HepG2 (cell line): ENCODE results near the gene CFAP300. TPM values are rescaled to one million over a fixed set of nuclear protein-coding genes. Genes with fewer than 3 reads are reported as not detected.

Experiments
- KLF6 ChIP-seq: IDR thresholded peaks from 2 replicates; pipeline ENCODE4 v1.8.0; 2016; ENCODE audit warnings: missing biosample characterization, missing genetic modification reagents
- NCOA2 ChIP-seq: sonication (generic); formaldehyde crosslinking; IDR thresholded peaks from 2 replicates; pipeline ENCODE4 v1.8.0; 2022; ENCODE audit warnings: inconsistent platforms
- NR2F2 ChIP-seq: IDR thresholded peaks from 2 replicates; pipeline ENCODE4 v1.6.1; 2012; ENCODE audit warnings: low read depth, inconsistent platforms, borderline replicate concordance
- RELA ChIP-seq: sonication (generic); formaldehyde crosslinking; IDR thresholded peaks from 2 replicates; pipeline ENCODE4 v1.4.0; 2020; ENCODE audit warnings: missing genetic modification reagents
- ZNF331 ChIP-seq: sonication (generic); formaldehyde crosslinking; IDR thresholded peaks from 2 replicates; pipeline ENCODE4 v1.4.0; 2020; ENCODE audit warnings: missing genetic modification reagents
- ZNF496 ChIP-seq: sonication (generic); formaldehyde crosslinking; IDR thresholded peaks from 2 replicates; pipeline ENCODE4 v1.8.1; 2023; ENCODE audit warnings: mild to moderate bottlenecking, moderate library complexity, missing genetic modification reagents; ENCODE audit not compliant: insufficient replicate concordance
- ZNF556 ChIP-seq: sonication (generic); formaldehyde crosslinking; IDR thresholded peaks from 2 replicates; pipeline ENCODE4 v1.4.0; 2020; ENCODE audit warnings: mild to moderate bottlenecking, missing genetic modification reagents, borderline replicate concordance
- ZNF792 ChIP-seq: IDR thresholded peaks from 2 replicates; pipeline ENCODE4 v1.6.1; 2016
- polyA plus RNA-seq, 8 experiments: library from polyadenylated mRNA; depleted of rRNA in 3 of 8; stranded (reverse) in 7 of 8; unstranded in 1 of 8; fragments of >200 nt; fragmentation: Illumina TruSeq in 4 of 8; extraction: Trizol in 4 of 8; gene quantifications; 2 replicates each; pipeline versions ENCODE4 v1.2.1 to v1.2.3, GENCODE V29; 2011 to 2016; ENCODE audit warnings: low read depth in 4 of 8, missing spikeins in 1 of 8, mixed read lengths in 1 of 8; ENCODE audit not compliant: insufficient read depth in 1 of 8
- total RNA-seq, 5 experiments: library from RNA; depleted of rRNA; stranded (reverse); fragments of >200 nt; fragmentation: Illumina TruSeq; extraction: Trizol; gene quantifications; 2 replicates each; pipeline ENCODE4 v1.2.3, GENCODE V29; 2016; ENCODE audit warnings: low read depth in 1 of 5
- TF ChIP-seq, protein P1 (sequence below): IDR thresholded peaks from 2 replicates; pipeline ENCODE4 v1.6.1; 2016; ENCODE audit warnings: missing compliant biosample characterization, missing genetic modification reagents, borderline replicate concordance
- TF ChIP-seq, protein P2 (sequence below): sonication (generic); formaldehyde crosslinking; IDR thresholded peaks from one replicate; pipeline ENCODE4 v1.5.1; 2020; ENCODE audit warnings: mild to moderate bottlenecking, missing genetic modification reagents; ENCODE audit errors: not compliant biosample characterization
- TF ChIP-seq, protein P3 (sequence below): sonication (generic); formaldehyde crosslinking; IDR thresholded peaks from 2 replicates; pipeline ENCODE4 v1.4.0; 2020; ENCODE audit warnings: missing genetic modification reagents
- TF ChIP-seq, protein P4 (sequence below): sonication (generic); formaldehyde crosslinking; IDR thresholded peaks from 2 replicates; pipeline ENCODE4 v1.4.0; 2020; ENCODE audit warnings: missing genetic modification reagents

The CFAP300 gene
- total and polyA plus RNA-seq, 2 of the 13 experiments (the other 11 are each of a cell fraction or from before 2014, with no cell fraction given) = not detected

DNA sequence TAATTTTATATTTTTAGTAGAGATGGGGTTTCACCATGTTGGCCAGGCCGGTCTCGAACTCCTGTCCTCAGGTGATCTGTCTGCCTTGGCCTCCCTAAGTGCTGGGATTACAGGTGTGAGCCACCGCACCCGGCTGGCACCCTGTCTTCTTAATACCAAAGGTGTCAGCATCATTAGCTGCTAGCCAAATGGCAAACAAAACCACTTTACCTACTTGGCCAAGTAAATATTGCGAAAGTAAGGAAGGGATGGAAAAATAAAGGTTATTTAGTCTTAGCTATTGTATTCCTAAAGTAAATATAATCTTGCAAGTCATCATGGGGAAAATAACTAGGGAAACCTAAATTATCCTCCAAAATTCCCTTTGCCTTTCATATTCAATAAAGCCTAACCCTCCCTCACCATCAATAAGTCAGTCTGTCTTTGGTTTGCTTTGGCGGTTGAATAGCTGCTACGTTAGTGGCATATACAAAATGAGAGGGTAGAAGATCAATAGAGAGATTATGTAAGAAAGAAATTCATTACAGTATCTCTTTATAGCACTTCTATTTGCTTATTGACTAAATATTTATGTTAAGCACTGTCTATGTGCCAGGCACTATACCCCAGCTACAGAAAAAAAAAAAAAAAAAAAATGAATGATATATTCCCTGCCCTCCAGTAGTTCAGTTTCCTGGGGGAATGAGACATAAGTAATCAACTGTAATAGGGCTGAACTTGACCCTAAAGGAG is 40.2 kb upstream of the CFAP300 start (continued):
- TF ChIP-seq, protein P1, sequence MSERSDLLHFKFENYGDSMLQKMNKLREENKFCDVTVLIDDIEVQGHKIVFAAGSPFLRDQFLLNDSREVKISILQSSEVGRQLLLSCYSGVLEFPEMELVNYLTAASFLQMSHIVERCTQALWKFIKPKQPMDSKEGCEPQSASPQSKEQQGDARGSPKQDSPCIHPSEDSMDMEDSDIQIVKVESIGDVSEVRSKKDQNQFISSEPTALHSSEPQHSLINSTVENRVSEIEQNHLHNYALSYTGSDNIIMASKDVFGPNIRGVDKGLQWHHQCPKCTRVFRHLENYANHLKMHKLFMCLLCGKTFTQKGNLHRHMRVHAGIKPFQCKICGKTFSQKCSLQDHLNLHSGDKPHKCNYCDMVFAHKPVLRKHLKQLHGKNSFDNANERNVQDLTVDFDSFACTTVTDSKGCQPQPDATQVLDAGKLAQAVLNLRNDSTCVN = no peak
- no peak for TF ChIP-seq RELA
- TF ChIP-seq NCOA2 (CRISPR knock-in tag) = peak; percentile 85
- TF ChIP-seq, protein P2, sequence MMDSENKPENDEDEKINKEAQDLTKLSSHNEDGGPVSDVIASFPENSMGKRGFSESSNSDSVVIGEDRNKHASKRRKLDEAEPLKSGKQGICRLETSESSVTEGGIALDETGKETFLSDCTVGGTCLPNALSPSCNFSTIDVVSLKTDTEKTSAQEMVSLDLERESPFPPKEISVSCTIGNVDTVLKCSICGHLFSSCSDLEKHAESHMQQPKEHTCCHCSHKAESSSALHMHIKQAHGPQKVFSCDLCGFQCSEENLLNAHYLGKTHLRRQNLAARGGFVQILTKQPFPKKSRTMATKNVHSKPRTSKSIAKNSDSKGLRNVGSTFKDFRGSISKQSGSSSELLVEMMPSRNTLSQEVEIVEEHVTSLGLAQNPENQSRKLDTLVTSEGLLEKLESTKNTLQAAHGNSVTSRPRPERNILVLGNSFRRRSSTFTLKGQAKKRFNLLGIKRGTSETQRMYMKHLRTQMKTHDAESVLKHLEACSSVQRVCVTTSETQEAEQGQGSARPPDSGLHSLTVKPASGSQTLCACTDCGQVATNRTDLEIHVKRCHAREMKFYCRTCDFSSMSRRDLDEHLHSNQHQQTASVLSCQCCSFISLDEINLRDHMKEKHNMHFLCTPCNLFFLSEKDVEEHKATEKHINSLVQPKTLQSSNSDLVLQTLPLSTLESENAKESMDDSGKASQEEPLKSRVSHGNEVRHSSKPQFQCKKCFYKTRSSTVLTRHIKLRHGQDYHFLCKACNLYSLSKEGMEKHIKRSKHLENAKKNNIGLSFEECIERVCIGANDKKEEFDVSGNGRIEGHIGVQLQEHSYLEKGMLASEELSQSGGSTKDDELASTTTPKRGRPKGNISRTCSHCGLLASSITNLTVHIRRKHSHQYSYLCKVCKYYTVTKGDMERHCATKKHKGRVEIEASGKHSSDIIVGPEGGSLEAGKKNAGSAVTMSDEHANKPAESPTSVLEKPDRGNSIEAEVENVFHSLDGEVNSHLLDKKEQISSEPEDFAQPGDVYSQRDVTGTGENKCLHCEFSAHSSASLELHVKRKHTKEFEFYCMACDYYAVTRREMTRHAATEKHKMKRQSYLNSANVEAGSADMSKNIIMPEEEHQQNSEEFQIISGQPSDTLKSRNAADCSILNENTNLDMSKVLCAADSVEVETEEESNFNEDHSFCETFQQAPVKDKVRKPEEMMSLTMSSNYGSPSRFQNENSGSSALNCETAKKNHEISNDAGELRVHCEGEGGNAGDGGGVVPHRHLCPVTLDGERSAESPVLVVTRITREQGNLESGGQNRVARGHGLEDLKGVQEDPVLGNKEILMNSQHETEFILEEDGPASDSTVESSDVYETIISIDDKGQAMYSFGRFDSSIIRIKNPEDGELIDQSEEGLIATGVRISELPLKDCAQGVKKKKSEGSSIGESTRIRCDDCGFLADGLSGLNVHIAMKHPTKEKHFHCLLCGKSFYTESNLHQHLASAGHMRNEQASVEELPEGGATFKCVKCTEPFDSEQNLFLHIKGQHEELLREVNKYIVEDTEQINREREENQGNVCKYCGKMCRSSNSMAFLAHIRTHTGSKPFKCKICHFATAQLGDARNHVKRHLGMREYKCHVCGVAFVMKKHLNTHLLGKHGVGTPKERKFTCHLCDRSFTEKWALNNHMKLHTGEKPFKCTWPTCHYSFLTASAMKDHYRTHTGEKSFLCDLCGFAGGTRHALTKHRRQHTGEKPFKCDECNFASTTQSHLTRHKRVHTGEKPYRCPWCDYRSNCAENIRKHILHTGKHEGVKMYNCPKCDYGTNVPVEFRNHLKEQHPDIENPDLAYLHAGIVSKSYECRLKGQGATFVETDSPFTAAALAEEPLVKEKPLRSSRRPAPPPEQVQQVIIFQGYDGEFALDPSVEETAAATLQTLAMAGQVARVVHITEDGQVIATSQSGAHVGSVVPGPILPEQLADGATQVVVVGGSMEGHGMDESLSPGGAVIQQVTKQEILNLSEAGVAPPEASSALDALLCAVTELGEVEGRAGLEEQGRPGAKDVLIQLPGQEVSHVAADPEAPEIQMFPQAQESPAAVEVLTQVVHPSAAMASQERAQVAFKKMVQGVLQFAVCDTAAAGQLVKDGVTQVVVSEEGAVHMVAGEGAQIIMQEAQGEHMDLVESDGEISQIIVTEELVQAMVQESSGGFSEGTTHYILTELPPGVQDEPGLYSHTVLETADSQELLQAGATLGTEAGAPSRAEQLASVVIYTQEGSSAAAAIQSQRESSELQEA (CRISPR knock-in tag) = no peak
- TF ChIP-seq, protein P3, sequence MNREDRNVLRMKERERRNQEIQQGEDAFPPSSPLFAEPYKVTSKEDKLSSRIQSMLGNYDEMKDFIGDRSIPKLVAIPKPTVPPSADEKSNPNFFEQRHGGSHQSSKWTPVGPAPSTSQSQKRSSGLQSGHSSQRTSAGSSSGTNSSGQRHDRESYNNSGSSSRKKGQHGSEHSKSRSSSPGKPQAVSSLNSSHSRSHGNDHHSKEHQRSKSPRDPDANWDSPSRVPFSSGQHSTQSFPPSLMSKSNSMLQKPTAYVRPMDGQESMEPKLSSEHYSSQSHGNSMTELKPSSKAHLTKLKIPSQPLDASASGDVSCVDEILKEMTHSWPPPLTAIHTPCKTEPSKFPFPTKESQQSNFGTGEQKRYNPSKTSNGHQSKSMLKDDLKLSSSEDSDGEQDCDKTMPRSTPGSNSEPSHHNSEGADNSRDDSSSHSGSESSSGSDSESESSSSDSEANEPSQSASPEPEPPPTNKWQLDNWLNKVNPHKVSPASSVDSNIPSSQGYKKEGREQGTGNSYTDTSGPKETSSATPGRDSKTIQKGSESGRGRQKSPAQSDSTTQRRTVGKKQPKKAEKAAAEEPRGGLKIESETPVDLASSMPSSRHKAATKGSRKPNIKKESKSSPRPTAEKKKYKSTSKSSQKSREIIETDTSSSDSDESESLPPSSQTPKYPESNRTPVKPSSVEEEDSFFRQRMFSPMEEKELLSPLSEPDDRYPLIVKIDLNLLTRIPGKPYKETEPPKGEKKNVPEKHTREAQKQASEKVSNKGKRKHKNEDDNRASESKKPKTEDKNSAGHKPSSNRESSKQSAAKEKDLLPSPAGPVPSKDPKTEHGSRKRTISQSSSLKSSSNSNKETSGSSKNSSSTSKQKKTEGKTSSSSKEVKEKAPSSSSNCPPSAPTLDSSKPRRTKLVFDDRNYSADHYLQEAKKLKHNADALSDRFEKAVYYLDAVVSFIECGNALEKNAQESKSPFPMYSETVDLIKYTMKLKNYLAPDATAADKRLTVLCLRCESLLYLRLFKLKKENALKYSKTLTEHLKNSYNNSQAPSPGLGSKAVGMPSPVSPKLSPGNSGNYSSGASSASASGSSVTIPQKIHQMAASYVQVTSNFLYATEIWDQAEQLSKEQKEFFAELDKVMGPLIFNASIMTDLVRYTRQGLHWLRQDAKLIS (CRISPR knock-in tag) = no peak
- peak; percentile 59; the same call in 1 of the 2 replicates for TF ChIP-seq ZNF331 (CRISPR knock-in tag)
- TF ChIP-seq ZNF792 (CRISPR knock-in tag) = 0 out of 2 replicates have a peak, but pooled peaks have one; percentile 44
- no peak for TF ChIP-seq NR2F2
- TF ChIP-seq KLF6 (CRISPR knock-in tag) = 0 out of 2 replicates have a peak, but pooled peaks have one; percentile 50
- no peak for TF ChIP-seq ZNF496 (CRISPR knock-in tag)
- TF ChIP-seq ZNF556 (CRISPR knock-in tag) = no peak
- TF ChIP-seq, protein P4, sequence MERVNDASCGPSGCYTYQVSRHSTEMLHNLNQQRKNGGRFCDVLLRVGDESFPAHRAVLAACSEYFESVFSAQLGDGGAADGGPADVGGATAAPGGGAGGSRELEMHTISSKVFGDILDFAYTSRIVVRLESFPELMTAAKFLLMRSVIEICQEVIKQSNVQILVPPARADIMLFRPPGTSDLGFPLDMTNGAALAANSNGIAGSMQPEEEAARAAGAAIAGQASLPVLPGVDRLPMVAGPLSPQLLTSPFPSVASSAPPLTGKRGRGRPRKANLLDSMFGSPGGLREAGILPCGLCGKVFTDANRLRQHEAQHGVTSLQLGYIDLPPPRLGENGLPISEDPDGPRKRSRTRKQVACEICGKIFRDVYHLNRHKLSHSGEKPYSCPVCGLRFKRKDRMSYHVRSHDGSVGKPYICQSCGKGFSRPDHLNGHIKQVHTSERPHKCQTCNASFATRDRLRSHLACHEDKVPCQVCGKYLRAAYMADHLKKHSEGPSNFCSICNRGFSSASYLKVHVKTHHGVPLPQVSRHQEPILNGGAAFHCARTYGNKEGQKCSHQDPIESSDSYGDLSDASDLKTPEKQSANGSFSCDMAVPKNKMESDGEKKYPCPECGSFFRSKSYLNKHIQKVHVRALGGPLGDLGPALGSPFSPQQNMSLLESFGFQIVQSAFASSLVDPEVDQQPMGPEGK (CRISPR knock-in tag) = no peak
